ENCODE measurements around the gene MCC. TPM values are rescaled to one million over a fixed set of nuclear protein-coding genes. Genes with fewer than 3 reads are reported as not detected.

Gene MCC
- total RNA-seq = 10 to 100 TPM; 13.9 to 20.0 TPM
- 1 to 10 TPM; 4.5 to 5.5 TPM for polyA plus RNA-seq
- long read RNA-seq, donor 1, partial matches to known transcripts = 7 of 20 reads
- long read RNA-seq, donor 1, other reads (novel, unspliced or antisense) = 13 of 20 reads
- long read RNA-seq, donor 2, full-length matches to known transcripts = 1 of 20 reads
- long read RNA-seq, donor 2, partial matches to known transcripts = 5 of 20 reads
- long read RNA-seq, donor 2, other reads (novel, unspliced or antisense) = 14 of 20 reads

- no peaks in the 10 kb centered on the region for H3K27me3 ChIP-seq (ENCODE audit: control insufficient read depth in 1 of 2, insufficient read depth in 2 of 2, low read length in 1 of 2)
- H3K4me1 ChIP-seq (ENCODE audit: control insufficient read depth in 1 of 2, insufficient read depth in 2 of 2, low read length in 2 of 2) = peaks cover 0 to 3% of the 10 kb centered on the region in 2 donors
- peak within 1 kb of the TSS; percentile 28 to 37 for H3K4me3 ChIP-seq (ENCODE audit: low read length in 2 of 2)
- 0 to 1% methylated on average over 68 to 86 of the region's 86 CpGs for WGBS, 2 donors
- ATAC-seq (ENCODE audit: low FRiP score) (peak; percentile 83), DNase-seq (peak; percentile 83 to 93)
- intact Hi-C loops (cut with DNase I) = no loop called here
- H3K27ac ChIP-seq (ENCODE audit: low read depth in 1 of 2, low read length in 2 of 2) = no peak within 1 kb of the TSS
- H3K9me3 ChIP-seq (ENCODE audit: control insufficient read depth, low read length) = no peaks in the 10 kb centered on the region
- no peaks in the 10 kb centered on the region for H3K36me3 ChIP-seq (ENCODE audit: control insufficient read depth in 1 of 2, insufficient read depth in 2 of 2, low read length in 1 of 2)
Measured at GRCh38 chr5:113487781-113488644, at the start of gene MCC. Gene MCC (minus strand): TSS chr5:113488453.

DNA sequence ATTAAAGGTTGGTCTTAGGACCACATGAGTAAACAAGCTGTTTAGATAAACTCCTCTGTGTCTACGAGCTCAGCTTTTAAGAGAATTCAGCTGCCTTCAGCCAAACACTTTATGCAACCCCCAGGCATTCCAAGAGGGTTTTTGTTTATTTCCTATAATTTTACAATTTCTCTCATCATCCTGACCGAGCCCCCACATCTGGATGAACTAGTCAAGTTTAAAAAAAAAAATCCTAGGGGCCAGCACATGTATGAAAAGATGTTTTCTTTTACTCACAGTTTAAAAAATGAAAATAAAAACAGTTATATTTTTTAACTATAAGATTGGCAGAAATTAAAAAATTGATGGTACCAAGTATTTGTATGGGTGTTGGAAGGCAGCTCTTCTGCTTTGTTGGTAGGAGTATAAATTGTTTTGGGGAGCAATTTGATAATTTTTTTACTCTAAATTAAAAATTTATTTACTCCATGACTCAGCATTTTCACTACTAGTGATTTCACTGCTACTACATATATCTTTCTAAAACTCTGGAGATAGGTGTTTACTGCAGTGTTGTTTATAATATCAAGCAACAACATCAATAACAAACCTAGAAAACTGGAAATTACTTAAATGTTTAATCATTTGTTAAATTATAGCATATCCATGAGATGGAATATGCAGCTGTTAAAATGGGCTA is 43.4 kb upstream of the MCC start:
- intact Hi-C loops (cut with DNase I) = no loop called here
- H3K4me1 ChIP-seq (ENCODE audit: control insufficient read depth in 1 of 2, insufficient read depth in 2 of 2, low read length in 2 of 2) = no peaks in the 10 kb centered on the region
- no peak overlapping the region for H3K4me3 ChIP-seq (ENCODE audit: low read length in 2 of 2)
- no peaks in the 10 kb centered on the region for H3K27me3 ChIP-seq (ENCODE audit: control insufficient read depth in 1 of 2, insufficient read depth in 2 of 2, low read length in 1 of 2)
- H3K27ac ChIP-seq (ENCODE audit: low read depth in 1 of 2, low read length in 2 of 2) = no peak overlapping the region
- DNase-seq (no peak), ATAC-seq (ENCODE audit: low FRiP score) (no peak)
- H3K36me3 ChIP-seq (ENCODE audit: control insufficient read depth in 1 of 2, insufficient read depth in 2 of 2, low read length in 1 of 2) = peaks cover 0 to 3% of the 10 kb centered on the region in 2 donors
- H3K9me3 ChIP-seq (ENCODE audit: control insufficient read depth, low read length) = peaks cover 3% of the 10 kb centered on the region
- WGBS, 2 donors = 97 to 98% methylated on average over 2 of the region's 2 CpGs

GRCh38 chr5:113527746-113528145 is 39.5 kb upstream of the MCC start:
- H3K4me1 ChIP-seq (ENCODE audit: control insufficient read depth in 1 of 2, insufficient read depth in 2 of 2, low read length in 2 of 2) = no peaks in the 10 kb centered on the region
- 95 to 96% methylated on average over 5 of the region's 5 CpGs for WGBS, 2 donors
- no peak overlapping the region for H3K4me3 ChIP-seq (ENCODE audit: low read length in 2 of 2)
- peaks cover 0 to 3% of the 10 kb centered on the region in 2 donors for H3K36me3 ChIP-seq (ENCODE audit: control insufficient read depth in 1 of 2, insufficient read depth in 2 of 2, low read length in 1 of 2)
- intact Hi-C loops (cut with DNase I) = no loop called here
- H3K9me3 ChIP-seq (ENCODE audit: control insufficient read depth, low read length) = peaks cover 3% of the 10 kb centered on the region
- ATAC-seq (ENCODE audit: low FRiP score) = no peak
- no peaks in the 10 kb centered on the region for H3K27me3 ChIP-seq (ENCODE audit: control insufficient read depth in 1 of 2, insufficient read depth in 2 of 2, low read length in 1 of 2)
- no peak overlapping the region for H3K27ac ChIP-seq (ENCODE audit: low read depth in 1 of 2, low read length in 2 of 2)
- no peak for DNase-seq

GRCh38 chr5:113526421-113526820 is 38.2 kb upstream of the MCC start:
- Histone ChIP-seq H3K9me3 (ENCODE audit: control insufficient read depth, low read length) (peaks cover 3% of the 10 kb centered on the region), H3K27ac (ENCODE audit: low read depth in 1 of 2, low read length in 2 of 2) (no peak overlapping the region), H3K4me1 (ENCODE audit: control insufficient read depth in 1 of 2, insufficient read depth in 2 of 2, low read length in 2 of 2) (no peaks in the 10 kb centered on the region), H3K4me3 (ENCODE audit: low read length in 2 of 2) (no peak overlapping the region), H3K36me3 (ENCODE audit: control insufficient read depth in 1 of 2, insufficient read depth in 2 of 2, low read length in 1 of 2) (peaks cover 0 to 3% of the 10 kb centered on the region in 2 donors), H3K27me3 (ENCODE audit: control insufficient read depth in 1 of 2, insufficient read depth in 2 of 2, low read length in 1 of 2) (no peaks in the 10 kb centered on the region)
- DNase-seq (no peak), ATAC-seq (ENCODE audit: low FRiP score) (no peak)
- intact Hi-C loops (cut with DNase I) = no loop called here
- WGBS, 2 donors = 79 to 86% methylated on average over 4 of the region's 4 CpGs

- Histone ChIP-seq H3K27me3 (ENCODE audit: control insufficient read depth in 1 of 2, insufficient read depth in 2 of 2, low read length in 1 of 2) (no peaks in the 10 kb centered on the region), H3K4me3 (ENCODE audit: low read length in 2 of 2) (no peak overlapping the region), H3K36me3 (ENCODE audit: control insufficient read depth in 1 of 2, insufficient read depth in 2 of 2, low read length in 1 of 2) (no peaks in the 10 kb centered on the region), H3K27ac (ENCODE audit: low read depth in 1 of 2, low read length in 2 of 2) (no peak overlapping the region), H3K4me1 (ENCODE audit: control insufficient read depth in 1 of 2, insufficient read depth in 2 of 2, low read length in 2 of 2) (no peaks in the 10 kb centered on the region), H3K9me3 (ENCODE audit: control insufficient read depth, low read length) (no peaks in the 10 kb centered on the region)
- ATAC-seq (ENCODE audit: low FRiP score) = no peak
- 90 to 95% methylated on average over 2 of the region's 2 CpGs for WGBS, 2 donors
- intact Hi-C loops (cut with DNase I) = no loop called here
- no peak for DNase-seq
Measured at GRCh38 chr5:113524927-113525326, 36.7 kb upstream of the MCC start.

DNA sequence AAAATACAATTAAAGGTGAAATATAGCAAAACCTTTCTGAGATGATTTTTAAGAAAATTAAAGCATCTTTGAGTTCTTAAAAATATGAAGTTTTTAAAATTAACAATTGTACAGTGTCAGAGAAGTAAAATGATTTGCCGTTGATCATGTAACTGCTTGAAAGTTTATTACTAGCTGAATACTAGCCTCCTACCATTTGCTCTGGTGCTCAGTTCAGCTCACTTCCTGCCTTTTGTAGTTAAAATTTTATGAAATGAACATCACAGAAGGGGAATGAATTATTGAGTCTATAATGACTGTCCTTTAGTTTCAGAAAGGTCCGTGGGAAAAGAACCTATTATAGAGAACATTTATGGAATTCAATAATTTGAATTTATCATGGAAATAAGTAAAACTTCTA is 34.9 kb upstream of the MCC start:
- H3K4me1 ChIP-seq (ENCODE audit: control insufficient read depth in 1 of 2, insufficient read depth in 2 of 2, low read length in 2 of 2) = no peaks in the 10 kb centered on the region
- H3K36me3 ChIP-seq (ENCODE audit: control insufficient read depth in 1 of 2, insufficient read depth in 2 of 2, low read length in 1 of 2) = peaks cover 0 to 2% of the 10 kb centered on the region in 2 donors
- WGBS, 2 donors = 85 to 89% methylated on average over 2 of the region's 2 CpGs
- no peak for ATAC-seq (ENCODE audit: low FRiP score)
- H3K4me3 ChIP-seq (ENCODE audit: low read length in 2 of 2) = no peak overlapping the region
- no peak for DNase-seq
- no peaks in the 10 kb centered on the region for H3K27me3 ChIP-seq (ENCODE audit: control insufficient read depth in 1 of 2, insufficient read depth in 2 of 2, low read length in 1 of 2)
- H3K27ac ChIP-seq (ENCODE audit: low read depth in 1 of 2, low read length in 2 of 2) = no peak overlapping the region
- intact Hi-C loops (cut with DNase I) = no loop called here
- no peaks in the 10 kb centered on the region for H3K9me3 ChIP-seq (ENCODE audit: control insufficient read depth, low read length)

DNA sequence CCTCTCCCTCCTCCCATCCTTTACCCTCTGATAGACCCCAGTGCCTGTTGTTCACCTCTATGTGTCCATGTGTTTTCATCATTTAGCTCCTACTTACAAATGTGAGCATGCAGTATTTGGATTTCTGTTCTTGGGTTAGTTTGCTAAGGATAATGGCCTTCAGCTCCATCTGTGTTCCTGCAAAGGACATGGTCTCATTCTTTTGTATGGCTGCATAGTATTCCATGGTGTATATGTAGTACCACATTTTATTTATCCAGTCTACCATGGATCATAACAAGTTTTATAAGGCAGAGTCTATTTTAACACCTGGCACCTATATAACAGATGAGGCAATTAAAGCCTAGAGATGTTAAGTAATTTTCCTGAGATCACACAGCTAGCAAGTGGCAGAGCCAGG is 32.6 kb upstream of the MCC start:
- Histone ChIP-seq H3K9me3 (ENCODE audit: control insufficient read depth, low read length) (no peaks in the 10 kb centered on the region), H3K4me3 (ENCODE audit: low read length in 2 of 2) (no peak overlapping the region), H3K27me3 (ENCODE audit: control insufficient read depth in 1 of 2, insufficient read depth in 2 of 2, low read length in 1 of 2) (no peaks in the 10 kb centered on the region), H3K4me1 (ENCODE audit: control insufficient read depth in 1 of 2, insufficient read depth in 2 of 2, low read length in 2 of 2) (no peaks in the 10 kb centered on the region), H3K27ac (ENCODE audit: low read depth in 1 of 2, low read length in 2 of 2) (no peak overlapping the region), H3K36me3 (ENCODE audit: control insufficient read depth in 1 of 2, insufficient read depth in 2 of 2, low read length in 1 of 2) (peaks cover 0 to 2% of the 10 kb centered on the region in 2 donors)
- DNase-seq (no peak), ATAC-seq (ENCODE audit: low FRiP score) (no peak)
- intact Hi-C loops (cut with DNase I) = no loop called here

- no peaks in the 10 kb centered on the region for H3K27me3 ChIP-seq (ENCODE audit: control insufficient read depth in 1 of 2, insufficient read depth in 2 of 2, low read length in 1 of 2)
- intact Hi-C loops (cut with DNase I) = no loop called here
- peaks cover 0 to 4% of the 10 kb centered on the region in 2 donors for H3K4me1 ChIP-seq (ENCODE audit: control insufficient read depth in 1 of 2, insufficient read depth in 2 of 2, low read length in 2 of 2)
- DNase-seq (no peak), ATAC-seq (ENCODE audit: low FRiP score) (no peak)
- no peaks in the 10 kb centered on the region for H3K9me3 ChIP-seq (ENCODE audit: control insufficient read depth, low read length)
- no peak overlapping the region for H3K4me3 ChIP-seq (ENCODE audit: low read length in 2 of 2)
- no peak overlapping the region for H3K27ac ChIP-seq (ENCODE audit: low read depth in 1 of 2, low read length in 2 of 2)
- peaks cover 0 to 2% of the 10 kb centered on the region in 2 donors for H3K36me3 ChIP-seq (ENCODE audit: control insufficient read depth in 1 of 2, insufficient read depth in 2 of 2, low read length in 1 of 2)
Measured at GRCh38 chr5:113520429-113520828, 32.2 kb upstream of the MCC start.

Data from aorta (tissue), 5 donors.